Stimulated activated CD8-positive, alpha-beta memory T cell treated with anti-CD3 and anti-CD28 coated beads, Interleukin-7, amount 100 ng/mL, for 48 hours (primary cell): Measurements from ENCODE around the gene IFNAR1.
"Not testable (repeated sequence)": the region's sequence is repeated elsewhere in the genome, so short reads cannot be mapped to it uniquely, and the experiment has no call there.

Experiments
- DNase-seq, 2 donors: peaks; one replicate each; pipeline ENCODE4 v3.0.0-alpha.2; 2020; ENCODE audit warnings: low read depth in 1 of 2; ENCODE audit errors: extremely low read depth in 1 of 2

The IFNAR1 gene

DNA sequence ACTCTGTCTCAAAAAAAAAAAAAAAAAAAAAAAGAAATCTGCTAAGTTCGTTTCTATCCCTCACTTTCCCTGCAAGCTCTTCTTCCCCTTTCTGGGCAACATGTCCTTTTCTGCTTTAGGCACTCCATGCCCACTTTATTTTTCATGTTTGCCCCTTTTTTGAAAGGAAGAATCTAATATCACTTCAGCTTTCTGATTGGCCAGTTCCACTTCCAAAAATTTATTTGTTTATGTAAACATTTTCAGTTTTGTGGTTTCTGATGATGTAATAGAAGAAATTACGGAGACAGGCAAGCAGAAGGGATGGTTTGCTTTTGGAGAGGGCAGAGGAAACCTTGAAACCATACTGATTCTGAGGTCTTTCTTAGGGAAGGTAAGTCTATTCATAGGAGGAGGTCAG is 15.1 kb downstream of the IFNAR1 start:
- DNase-seq: no peak

DNA sequence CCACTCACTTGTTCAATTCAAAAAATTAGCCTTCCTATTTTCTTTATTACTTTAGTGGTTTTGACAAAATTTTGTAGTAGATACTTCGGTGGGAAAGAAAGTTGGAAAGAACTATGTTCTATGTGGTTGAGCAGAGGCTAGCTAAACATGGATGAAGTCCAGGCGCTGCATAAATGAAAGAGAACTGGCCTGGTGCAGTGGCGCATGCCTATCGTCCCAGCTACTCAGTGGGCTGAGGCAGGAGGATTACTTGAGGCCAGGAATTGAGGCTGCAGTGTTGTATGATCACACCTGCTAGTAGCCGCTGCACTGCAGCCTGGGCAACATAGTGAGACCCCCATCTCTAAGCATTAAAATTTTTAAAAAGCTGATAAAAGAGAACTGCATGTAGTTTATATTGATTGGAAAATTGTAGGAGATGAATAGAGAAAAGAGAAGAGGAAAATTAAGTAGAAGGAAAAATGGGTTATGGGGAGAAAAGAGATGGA is 21.0 kb downstream of the IFNAR1 start:
- DNase-seq: no peak

DNA sequence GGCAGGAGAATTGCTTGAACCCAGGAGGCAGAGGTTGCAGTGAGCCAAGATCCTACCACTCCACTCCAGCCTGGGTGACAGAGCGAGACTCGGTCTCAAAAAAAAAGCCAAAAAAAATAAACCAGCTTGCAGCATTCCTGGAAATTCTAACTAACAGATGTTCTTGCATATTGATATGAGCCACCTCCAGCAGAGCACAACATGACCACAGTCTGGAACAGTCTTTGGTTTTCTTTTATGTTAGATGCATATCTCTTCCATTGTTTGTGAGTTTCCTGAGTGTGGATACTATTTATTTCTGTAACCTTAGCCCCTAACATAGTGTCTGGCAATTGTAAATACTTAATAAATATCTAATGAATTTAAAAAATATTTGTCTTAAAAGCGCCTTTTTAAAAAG is 23.9 kb downstream of the IFNAR1 start:
- DNase-seq: no peak

DNA sequence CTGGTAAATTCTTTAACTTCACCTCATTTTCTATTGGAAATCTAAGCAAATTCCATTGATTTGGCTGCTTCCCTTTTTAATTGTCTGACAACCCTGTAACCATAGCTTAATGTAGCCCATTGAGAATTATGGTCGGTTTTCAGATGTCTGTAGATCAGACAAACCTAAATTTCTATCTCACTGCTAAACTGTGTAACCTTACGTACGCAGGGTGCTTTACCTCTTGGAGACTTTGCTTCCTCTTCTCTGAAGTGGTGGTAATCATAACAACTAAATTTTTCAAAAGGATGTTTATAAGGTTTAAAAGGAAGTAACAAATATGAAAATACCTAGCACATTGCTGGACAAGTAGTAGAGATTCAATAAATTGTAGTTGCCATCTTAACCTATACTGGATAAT is 25.9 kb downstream of the IFNAR1 start:
- DNase-seq: no peak

DNA sequence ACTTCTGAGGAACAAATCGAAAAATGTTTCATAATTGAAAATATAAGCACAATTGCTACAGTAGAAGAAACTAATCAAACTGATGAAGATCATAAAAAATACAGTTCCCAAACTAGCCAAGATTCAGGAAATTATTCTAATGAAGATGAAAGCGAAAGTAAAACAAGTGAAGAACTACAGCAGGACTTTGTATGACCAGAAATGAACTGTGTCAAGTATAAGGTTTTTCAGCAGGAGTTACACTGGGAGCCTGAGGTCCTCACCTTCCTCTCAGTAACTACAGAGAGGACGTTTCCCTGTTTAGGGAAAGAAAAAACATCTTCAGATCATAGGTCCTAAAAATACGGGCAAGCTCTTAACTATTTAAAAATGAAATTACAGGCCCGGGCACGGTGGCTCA is 30.6 kb downstream of the IFNAR1 start:
- no peak for DNase-seq

DNA sequence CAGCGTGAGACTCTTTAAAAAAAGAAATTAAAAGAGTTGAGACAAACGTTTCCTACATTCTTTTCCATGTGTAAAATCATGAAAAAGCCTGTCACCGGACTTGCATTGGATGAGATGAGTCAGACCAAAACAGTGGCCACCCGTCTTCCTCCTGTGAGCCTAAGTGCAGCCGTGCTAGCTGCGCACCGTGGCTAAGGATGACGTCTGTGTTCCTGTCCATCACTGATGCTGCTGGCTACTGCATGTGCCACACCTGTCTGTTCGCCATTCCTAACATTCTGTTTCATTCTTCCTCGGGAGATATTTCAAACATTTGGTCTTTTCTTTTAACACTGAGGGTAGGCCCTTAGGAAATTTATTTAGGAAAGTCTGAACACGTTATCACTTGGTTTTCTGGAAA is 31.2 kb downstream of the IFNAR1 start:
- DNase-seq: no peak

DNA sequence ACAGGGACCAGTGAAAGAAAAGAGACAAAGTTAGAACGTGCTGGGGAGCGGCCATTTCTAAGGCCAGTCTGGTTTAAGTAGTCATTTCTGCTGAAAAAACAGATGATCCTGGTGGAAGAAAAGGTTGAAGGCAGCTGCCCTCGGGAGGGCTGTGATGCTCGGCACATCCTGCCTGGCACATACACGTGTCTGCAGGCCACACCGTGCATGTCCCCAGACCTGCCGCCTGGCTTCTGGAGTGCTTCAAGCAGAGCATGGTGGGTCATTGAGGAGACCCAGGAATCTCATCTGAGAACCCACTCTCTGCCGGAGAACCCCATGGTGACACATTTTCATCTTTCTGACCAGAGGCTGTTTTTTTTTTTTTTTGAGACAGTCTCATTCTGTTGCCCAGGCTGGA is 32.4 kb downstream of the IFNAR1 start:
- no peak for DNase-seq

DNA sequence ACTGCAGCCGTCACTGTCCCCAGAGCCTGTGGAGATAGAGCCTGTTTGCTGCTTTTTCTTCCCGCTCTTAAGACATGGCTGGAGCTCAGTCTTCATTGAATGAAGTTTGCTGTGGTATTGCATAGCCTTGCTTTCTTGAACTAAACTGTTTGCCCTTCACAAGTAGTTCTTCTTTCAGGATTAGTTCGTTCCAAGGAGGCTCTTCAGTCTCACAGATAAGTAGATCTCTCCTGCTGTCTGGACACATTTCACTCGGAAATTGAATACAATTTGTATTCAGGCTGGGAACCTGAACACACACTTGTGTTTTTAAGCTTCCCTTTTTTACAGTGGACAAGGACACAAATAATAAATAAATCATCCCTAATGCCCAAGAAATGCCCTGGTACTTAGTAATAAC is 34.7 kb downstream of the IFNAR1 start:
- no peak for DNase-seq

DNA sequence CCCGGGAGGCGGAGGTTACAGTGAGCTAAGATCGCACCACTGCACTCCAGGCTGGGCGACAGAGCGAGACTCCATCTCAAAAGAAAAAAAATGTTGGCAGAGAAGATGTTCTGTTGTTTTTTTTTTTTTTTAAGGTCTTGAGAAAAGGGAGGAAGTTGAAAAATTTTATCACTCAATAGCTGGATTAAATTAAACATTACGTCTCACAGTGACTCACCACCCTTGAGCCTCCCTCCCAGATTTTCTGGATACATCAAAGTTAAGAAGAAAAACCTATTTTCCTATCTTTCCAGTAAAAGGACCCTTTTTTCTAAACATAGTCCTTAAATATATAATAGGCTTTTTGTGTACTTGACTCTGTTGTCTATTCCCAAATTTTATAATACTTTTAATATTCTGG is 35.5 kb downstream of the IFNAR1 start:
- DNase-seq: no peak

DNA sequence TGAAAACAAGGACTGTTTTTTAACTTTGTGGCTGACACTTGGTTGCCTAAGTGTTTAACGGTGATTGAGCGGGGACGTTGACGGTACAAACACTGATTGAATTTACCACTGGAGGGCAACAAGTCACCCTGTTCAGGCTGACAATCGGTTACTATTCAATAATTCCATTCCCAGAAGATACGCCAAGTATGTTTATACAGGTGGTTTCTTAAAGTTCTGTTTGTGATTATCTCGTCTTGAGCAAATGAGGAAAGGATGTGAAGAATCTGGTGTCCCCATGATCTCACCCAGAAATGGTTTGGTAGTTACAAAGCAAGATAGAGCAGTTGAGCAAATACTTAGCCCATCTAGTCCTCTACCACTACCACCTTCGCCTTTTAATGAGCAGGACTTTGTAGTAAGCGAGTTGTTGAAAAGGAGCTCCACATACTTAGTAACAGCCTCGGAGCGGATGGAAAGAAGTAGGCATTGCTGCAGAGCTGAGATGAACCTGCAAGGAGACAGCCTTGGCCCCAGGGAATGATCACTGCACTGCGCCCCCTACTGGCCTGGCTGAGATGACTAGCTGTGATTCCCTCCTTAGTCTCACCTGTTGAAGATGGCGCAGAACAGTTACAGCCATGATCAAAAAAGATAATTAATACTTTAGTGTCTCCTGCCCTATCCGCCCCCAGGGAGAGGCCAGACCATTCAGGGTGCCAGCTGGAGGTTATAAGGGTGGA is 36.3 kb downstream of the IFNAR1 start:
- DNase-seq: peak; percentile 61 to 79

DNA sequence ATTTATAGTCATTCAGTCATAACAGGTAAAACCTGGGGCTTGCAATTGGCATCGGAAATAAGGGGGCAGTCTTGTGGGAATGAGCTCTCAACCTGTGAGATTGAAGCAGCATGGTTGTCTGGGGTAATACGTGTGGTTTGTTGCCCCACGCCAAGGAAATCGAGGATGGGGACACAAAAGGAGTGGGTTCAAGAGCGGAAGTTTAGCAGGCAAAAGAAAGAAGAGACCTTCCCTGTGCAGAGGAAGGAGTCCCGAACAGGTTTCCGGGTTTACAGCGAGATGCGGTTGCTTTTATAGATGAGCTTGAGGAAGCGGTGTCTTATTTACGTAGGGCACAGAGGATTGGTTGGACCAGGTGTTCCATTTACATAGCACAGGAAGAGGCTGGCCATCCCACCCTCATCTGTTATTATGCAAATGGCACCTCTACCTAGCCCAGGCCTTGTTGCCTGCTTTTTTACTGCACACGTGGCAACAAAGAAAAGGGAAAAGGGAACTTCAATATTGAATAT is 37.3 kb downstream of the IFNAR1 start:
- peak in 1 of 2 donors; percentile 27 for DNase-seq

DNA sequence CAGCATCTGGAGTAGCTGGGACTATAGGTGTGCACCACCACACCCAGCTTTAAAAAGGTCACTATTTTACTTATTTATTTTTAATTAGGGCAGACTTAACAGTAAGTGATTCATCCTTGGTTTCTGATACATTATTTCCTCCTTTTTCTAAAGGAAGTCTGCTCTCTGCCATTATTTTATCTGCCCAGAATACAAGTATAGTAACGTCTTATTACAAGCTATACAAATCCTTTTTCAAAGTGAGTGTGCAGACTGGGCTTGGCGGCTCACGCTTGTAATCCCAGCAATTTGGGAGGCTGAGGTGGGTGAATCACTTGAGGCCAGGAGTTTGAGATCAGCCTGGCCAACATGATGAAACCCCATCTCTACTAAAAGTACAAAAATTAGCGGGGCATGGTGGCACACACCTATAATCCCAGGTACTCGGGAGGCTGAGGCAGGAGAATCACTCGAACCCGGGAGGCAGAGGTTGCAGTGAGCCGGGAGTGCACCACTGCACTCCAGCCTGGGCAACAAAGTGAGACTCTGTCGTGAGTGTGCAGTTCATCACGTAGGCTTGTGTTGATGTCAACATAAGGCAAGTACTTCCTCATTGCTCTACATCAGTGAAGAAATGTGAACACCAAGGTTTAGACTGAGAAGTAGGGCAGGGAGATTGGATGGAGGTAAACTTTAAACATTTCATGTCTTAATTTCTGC is 39.3 kb downstream of the IFNAR1 start:
- DNase-seq: not testable (repeated sequence)

DNA sequence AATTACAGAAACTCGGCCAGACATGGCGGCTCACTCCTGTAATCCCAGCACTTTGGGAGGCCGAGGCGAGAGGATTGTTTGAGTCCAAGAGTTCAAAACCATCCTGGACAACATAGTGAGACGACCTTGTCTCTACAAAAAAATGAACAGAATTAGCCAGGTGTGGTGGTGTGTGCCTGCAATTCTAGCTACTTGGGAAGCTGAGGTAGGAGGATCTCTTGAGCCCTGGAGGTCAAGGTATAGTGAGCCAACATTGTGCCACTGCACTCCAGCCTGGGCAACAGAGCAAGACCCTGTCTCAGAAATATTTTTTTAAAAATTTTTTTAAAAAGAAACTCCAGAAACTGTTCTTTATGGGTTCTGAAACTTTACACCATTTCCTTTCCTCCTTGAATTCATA is 40.1 kb downstream of the IFNAR1 start:
- DNase-seq: no peak

DNA sequence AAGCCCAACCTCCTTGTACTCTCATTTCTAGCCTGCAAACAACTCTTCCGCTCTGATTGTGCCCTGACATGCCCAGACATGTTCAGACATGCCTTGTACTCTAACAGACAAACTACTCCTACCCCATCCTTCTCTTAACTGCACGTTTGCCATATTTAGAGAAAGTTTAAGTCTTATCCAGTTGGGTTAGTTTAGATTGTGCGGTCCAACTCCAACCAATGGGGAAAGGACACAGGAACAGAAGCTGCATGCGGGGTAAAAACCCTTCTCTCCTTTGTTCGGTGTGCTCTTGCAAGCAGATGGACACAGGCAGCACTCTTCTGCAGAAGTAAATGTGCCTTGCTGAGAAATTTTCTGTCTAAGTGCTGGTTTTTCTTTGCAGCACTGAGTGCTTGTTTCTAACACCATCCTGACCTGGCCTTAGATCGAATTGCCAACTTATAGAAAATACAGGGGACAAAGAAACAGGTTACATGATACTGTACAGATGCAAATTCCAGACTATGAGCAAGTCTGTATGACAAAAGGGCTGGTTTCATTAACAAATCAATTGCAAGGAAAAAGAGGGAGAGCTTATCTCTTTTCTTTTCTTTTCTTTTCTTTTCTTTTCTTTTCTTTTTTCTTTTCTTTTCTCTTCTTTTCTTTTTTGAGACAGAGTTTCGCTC is 42.7 kb downstream of the IFNAR1 start:
- no peak for DNase-seq

DNA sequence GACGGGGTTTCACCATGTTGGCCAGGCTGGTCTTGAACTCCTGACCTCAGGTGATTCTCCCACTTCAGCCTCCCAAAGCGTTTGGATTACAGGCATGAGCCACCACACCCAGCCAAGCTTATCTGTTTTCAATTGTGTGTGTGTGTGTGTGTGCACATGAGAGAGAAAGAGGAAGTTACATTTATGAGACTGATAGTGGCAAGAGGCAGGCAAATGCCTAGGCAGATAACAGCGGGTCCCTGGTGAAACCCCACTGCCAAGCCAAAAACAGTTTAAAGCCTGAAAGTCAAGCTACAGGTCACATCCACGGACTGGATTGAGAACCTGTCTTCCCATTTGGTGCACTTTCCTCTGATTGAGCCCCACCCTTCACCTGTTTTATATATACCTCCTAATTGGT is 43.4 kb downstream of the IFNAR1 start:
- DNase-seq: no peak

DNA sequence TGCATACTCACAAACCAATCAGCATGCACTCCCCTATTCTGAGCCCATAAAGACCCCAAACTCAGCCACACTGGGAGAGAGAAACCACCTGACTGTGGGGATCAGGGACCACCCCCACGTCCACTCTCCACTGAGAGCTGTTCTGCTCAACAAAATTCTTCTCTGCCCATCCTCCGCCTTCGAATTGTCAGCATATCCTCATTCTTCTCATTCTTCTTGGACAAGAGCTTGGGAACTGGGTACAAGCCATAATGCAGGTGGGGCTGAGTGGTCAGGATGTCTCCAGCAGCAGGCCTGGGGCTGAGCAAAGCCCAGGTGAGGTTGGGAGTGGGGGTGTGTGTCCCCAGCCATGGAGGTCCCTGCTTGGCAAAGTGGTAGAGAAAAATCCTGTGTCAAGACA is 43.8 kb downstream of the IFNAR1 start:
- no peak for DNase-seq

DNA sequence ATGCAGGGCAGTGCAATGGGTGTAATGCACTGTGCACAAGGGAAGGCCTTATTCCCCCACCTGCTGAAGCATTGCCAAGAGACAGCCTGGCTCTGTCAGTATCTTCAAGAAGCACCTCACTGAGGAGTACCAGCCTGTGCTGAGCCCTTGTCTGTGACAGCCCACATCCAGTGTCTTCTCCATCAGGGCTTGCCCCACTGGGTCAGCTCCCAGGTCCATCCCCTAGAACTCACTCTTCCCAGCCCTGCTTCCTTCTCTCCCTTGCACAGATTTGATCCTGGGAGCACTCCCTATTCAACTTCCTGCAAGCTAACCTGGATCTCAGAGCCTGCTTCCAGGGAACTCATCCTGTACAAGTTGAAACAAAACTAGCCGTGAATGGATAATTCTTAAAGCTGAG is 44.8 kb downstream of the IFNAR1 start:
- DNase-seq: no peak

DNA sequence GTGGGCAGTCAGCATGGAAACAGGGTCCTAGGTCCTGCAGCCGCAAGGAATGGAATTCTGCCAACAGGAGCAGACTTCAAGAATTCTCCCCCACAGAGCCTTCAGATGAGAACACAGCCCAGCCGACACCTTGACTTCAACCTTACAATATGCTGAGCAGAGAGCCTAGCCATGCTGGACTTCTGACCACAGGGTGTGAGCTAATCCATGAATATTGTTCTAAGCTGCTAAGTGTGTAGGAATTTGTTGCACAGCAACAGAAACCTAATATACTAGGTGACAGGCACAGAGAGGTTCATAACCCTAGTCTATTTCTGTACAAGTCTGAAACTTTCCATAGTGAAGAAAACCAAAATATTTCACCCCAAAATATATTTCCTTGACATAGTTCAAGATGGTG is 45.5 kb downstream of the IFNAR1 start:
- DNase-seq: no peak

DNA sequence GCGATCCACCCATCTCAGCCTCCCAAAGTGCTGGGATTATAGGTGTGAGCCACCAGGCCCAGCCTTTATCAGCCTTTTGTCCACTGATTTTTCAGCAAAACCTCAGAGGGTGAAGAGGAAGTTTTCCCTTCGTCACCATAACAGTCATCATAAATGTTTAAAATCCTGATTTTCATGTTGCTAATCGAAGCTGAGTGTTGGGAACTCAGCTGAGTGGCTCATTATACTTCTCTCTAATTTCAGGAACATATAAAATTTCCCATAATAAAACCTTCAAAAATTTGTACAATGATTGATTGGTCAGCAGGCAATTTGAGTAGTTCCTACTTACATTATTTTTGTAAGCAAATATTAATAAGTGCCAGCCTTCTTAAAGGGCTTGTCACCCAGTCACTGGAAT is 46.6 kb downstream of the IFNAR1 start:
- no peak for DNase-seq

DNA sequence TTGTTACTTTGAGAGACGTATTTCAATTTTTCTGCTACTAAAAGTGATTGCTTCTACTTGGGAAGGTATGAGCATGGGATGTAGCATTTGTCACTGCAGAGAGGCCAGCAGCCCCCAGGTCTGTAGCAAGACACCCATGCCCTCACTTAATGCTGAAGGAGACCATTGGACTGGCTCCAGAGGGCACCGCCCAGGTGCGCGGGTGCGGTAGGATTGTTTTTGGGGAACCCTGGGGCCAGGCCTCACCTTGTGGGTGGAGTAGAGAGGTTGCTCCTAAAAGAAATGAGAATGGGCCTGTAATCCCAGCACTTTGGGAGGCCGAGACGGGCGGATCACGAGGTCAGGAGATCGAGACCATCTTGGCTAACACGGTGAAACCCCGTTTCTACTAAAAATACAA is 47.8 kb downstream of the IFNAR1 start:
- no peak for DNase-seq

DNA sequence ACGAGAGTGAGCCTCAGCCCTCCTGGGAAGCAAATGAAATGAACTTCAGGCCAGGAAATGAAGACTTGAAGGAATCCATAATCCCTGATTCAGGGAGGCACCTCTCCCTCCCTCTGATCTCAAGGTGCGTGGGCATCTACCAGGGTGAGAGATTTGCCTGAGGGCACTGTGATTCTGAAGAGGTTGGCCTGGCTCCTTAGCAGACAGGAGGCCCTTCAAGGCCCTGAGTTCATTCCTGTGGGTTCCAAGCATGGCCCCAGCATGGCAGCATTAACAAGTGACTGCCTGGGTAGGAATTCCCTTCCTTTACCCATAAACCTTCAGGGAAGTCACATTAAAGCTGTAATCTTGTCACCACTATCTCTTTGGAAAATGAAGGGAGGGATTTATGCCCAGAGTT is 48.7 kb downstream of the IFNAR1 start:
- no peak for DNase-seq

DNA sequence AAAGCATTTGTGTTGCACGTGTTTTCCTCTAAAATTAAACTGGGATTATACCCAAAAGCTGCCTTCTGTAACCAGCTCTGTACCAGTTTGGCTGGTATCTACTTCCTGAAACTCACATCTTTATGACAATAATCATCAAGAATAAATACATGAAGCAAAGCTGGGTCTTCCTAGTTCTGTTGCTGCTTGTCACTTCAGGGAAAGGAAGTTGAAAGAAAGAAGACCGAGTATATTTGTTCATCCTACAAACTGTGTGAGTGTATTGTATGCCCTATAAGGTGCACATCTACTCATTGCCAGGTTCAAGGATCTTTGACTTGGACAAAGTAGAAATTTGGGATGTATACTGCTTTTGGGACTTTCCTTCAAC is 49.3 kb downstream of the IFNAR1 start:
- DNase-seq: no peak
